Stimulated activated memory B cell treated with anti-CD40 and anti-IgM and Interleukin-4, amounts not matched to agents 10 μg/mL and 1 μg/mL and 100 μg/mL, for 72 hours (primary cell): ENCODE measurements around the gene MROH9.
"Not testable (repeated sequence)": the region's sequence is repeated elsewhere in the genome, so short reads cannot be mapped to it uniquely, and the experiment has no call there.

Experiments used
- ATAC-seq: fragments of 150-1000 bp; cut with Tn5 transposase; 2 replicates; pipeline ENCODE4 v1.10.0; 2021
- H3K27ac Mint-ChIP-seq: one replicate; pipeline ENCODE4 v1.8.0; 2022; ENCODE audit warnings: mild to moderate bottlenecking, mixed read lengths
- H3K27me3 Mint-ChIP-seq: one replicate; pipeline ENCODE4 v1.8.0; 2022; ENCODE audit warnings: mixed read lengths
- H3K36me3 Mint-ChIP-seq: one replicate; pipeline ENCODE4 v1.8.0; 2022; ENCODE audit warnings: mixed read lengths
- H3K4me1 Mint-ChIP-seq: one replicate; pipeline ENCODE4 v1.8.0; 2022; ENCODE audit warnings: mixed read lengths
- H3K4me3 Mint-ChIP-seq: one replicate; pipeline ENCODE4 v1.8.0; 2022; ENCODE audit warnings: mild to moderate bottlenecking, moderate library complexity, mixed read lengths
- H3K9me3 Mint-ChIP-seq: one replicate; pipeline ENCODE4 v1.8.0; 2022; ENCODE audit warnings: mixed read lengths

MROH9 gene

GRCh38 chr1:170931650-170932049 is 3.7 kb upstream of the MROH9 start:
- Mint-ChIP-seq H3K9me3 (peaks cover 5% of the 10 kb centered on the region), H3K4me1 (peaks cover 7% of the 10 kb centered on the region), H3K4me3 (no peak overlapping the region), H3K36me3 (no peaks in the 10 kb centered on the region), H3K27ac (no peak overlapping the region), H3K27me3 (no peaks in the 10 kb centered on the region)
- no peak for ATAC-seq

GRCh38 chr1:170932236-170932635 is 3.1 kb upstream of the MROH9 start:
- ATAC-seq: no peak
- Mint-ChIP-seq H3K27ac (no peak overlapping the region), H3K4me3 (no peak overlapping the region), H3K27me3 (no peaks in the 10 kb centered on the region), H3K36me3 (no peaks in the 10 kb centered on the region), H3K4me1 (peaks cover 7% of the 10 kb centered on the region), H3K9me3 (peaks cover 5% of the 10 kb centered on the region)

- no peak for ATAC-seq
- no peaks in the 10 kb centered on the region for H3K36me3 Mint-ChIP-seq
- H3K4me3 Mint-ChIP-seq: no peak overlapping the region
- no peak overlapping the region for H3K27ac Mint-ChIP-seq
- H3K4me1 Mint-ChIP-seq: no peaks in the 10 kb centered on the region
- H3K27me3 Mint-ChIP-seq: peaks cover 19% of the 10 kb centered on the region
- H3K9me3 Mint-ChIP-seq: no peaks in the 10 kb centered on the region
Observed at GRCh38 chr1:170938281-170938680, 2.9 kb downstream of the MROH9 start.

GRCh38 chr1:170939476-170939875 is 4.1 kb downstream of the MROH9 start:
- Mint-ChIP-seq H3K27ac (no peak overlapping the region), H3K36me3 (no peaks in the 10 kb centered on the region), H3K27me3 (peaks cover 25% of the 10 kb centered on the region), H3K4me1 (no peaks in the 10 kb centered on the region), H3K9me3 (no peaks in the 10 kb centered on the region), H3K4me3 (no peak overlapping the region)
- ATAC-seq: no peak

GRCh38 chr1:170951744-170952143 is 16.4 kb downstream of the MROH9 start:
- ATAC-seq, H3K4me1 Mint-ChIP-seq: not testable (repeated sequence)

GRCh38 chr1:170959385-170959784 is 24.1 kb downstream of the MROH9 start:
- no peak for ATAC-seq
- peaks cover 10% of the 10 kb centered on the region for H3K27me3 Mint-ChIP-seq
- peaks cover 2% of the 10 kb centered on the region for H3K9me3 Mint-ChIP-seq
- H3K4me3 Mint-ChIP-seq: no peak overlapping the region
- H3K36me3 Mint-ChIP-seq: no peaks in the 10 kb centered on the region
- H3K27ac Mint-ChIP-seq: no peak overlapping the region
- H3K4me1 Mint-ChIP-seq: no peaks in the 10 kb centered on the region

More at GRCh38 chr1:170951744-170952143, 16.4 kb downstream of the MROH9 start:
- not testable (repeated sequence) for H3K27ac Mint-ChIP-seq, H3K27me3 Mint-ChIP-seq, H3K36me3 Mint-ChIP-seq, H3K9me3 Mint-ChIP-seq, H3K4me3 Mint-ChIP-seq

- H3K4me3 Mint-ChIP-seq: no peak overlapping the region
Observed at GRCh38 chr1:170964506-170964905, 29.2 kb downstream of the MROH9 start.

GRCh38 chr1:170967042-170967910 is 31.9 kb downstream of the MROH9 start:
- no peak for ATAC-seq
- Mint-ChIP-seq H3K36me3 (no peaks in the 10 kb centered on the region), H3K4me3 (no peak overlapping the region), H3K27me3 (peaks cover 9% of the 10 kb centered on the region), H3K27ac (no peak overlapping the region), H3K9me3 (no peaks in the 10 kb centered on the region), H3K4me1 (no peaks in the 10 kb centered on the region)

More at GRCh38 chr1:170964506-170964905, 29.2 kb downstream of the MROH9 start:
- no peak overlapping the region for H3K27ac Mint-ChIP-seq
- H3K27me3 Mint-ChIP-seq: peaks cover 10% of the 10 kb centered on the region
- no peaks in the 10 kb centered on the region for H3K4me1 Mint-ChIP-seq
- no peak for ATAC-seq
- no peaks in the 10 kb centered on the region for H3K36me3 Mint-ChIP-seq
- no peaks in the 10 kb centered on the region for H3K9me3 Mint-ChIP-seq

- no peaks in the 10 kb centered on the region for H3K9me3 Mint-ChIP-seq
- H3K27ac Mint-ChIP-seq: no peak overlapping the region
- H3K4me3 Mint-ChIP-seq: no peak overlapping the region
- H3K36me3 Mint-ChIP-seq: no peaks in the 10 kb centered on the region
- no peak for ATAC-seq
- no peaks in the 10 kb centered on the region for H3K4me1 Mint-ChIP-seq
- no peaks in the 10 kb centered on the region for H3K27me3 Mint-ChIP-seq
Observed at GRCh38 chr1:170970256-170970655, 34.9 kb downstream of the MROH9 start.

GRCh38 chr1:170978371-170978910 is 43.1 kb downstream of the MROH9 start:
- Mint-ChIP-seq H3K27me3 (no peaks in the 10 kb centered on the region), H3K9me3 (peaks cover 10% of the 10 kb centered on the region), H3K36me3 (no peaks in the 10 kb centered on the region), H3K27ac (no peak overlapping the region), H3K4me1 (no peaks in the 10 kb centered on the region), H3K4me3 (no peak overlapping the region)
- no peak for ATAC-seq

GRCh38 chr1:170985406-170985805 is 50.1 kb downstream of the MROH9 start:
- Mint-ChIP-seq H3K27me3 (no peaks in the 10 kb centered on the region), H3K27ac (no peak overlapping the region)
- no peak for ATAC-seq

GRCh38 chr1:170986901-170987300 is 51.6 kb downstream of the MROH9 start:
- no peaks in the 10 kb centered on the region for H3K4me1 Mint-ChIP-seq
- H3K36me3 Mint-ChIP-seq: no peaks in the 10 kb centered on the region
- no peaks in the 10 kb centered on the region for H3K9me3 Mint-ChIP-seq
- ATAC-seq: no peak
- no peak overlapping the region for H3K27ac Mint-ChIP-seq
- no peak overlapping the region for H3K4me3 Mint-ChIP-seq
- H3K27me3 Mint-ChIP-seq: no peaks in the 10 kb centered on the region

More at GRCh38 chr1:170985406-170985805, 50.1 kb downstream of the MROH9 start:
- Mint-ChIP-seq H3K9me3 (no peaks in the 10 kb centered on the region), H3K36me3 (no peaks in the 10 kb centered on the region), H3K4me1 (no peaks in the 10 kb centered on the region), H3K4me3 (no peak overlapping the region)

- Mint-ChIP-seq H3K27me3 (no peaks in the 10 kb centered on the region), H3K36me3 (no peaks in the 10 kb centered on the region), H3K4me1 (no peaks in the 10 kb centered on the region), H3K27ac (no peak overlapping the region), H3K9me3 (no peaks in the 10 kb centered on the region), H3K4me3 (no peak overlapping the region)
- ATAC-seq: no peak
Observed at GRCh38 chr1:170987424-170987823, 52.1 kb downstream of the MROH9 start.

- ATAC-seq: no peak
Observed at GRCh38 chr1:170993151-170993550, 57.8 kb downstream of the MROH9 start.

GRCh38 chr1:170993717-170994116 is 58.4 kb downstream of the MROH9 start:
- no peak overlapping the region for H3K4me3 Mint-ChIP-seq
- no peaks in the 10 kb centered on the region for H3K4me1 Mint-ChIP-seq
- H3K27ac Mint-ChIP-seq: no peak overlapping the region
- ATAC-seq: no peak
- H3K36me3 Mint-ChIP-seq: no peaks in the 10 kb centered on the region
- no peaks in the 10 kb centered on the region for H3K27me3 Mint-ChIP-seq
- no peaks in the 10 kb centered on the region for H3K9me3 Mint-ChIP-seq

More at GRCh38 chr1:170993151-170993550, 57.8 kb downstream of the MROH9 start:
- no peak overlapping the region for H3K4me3 Mint-ChIP-seq
- no peaks in the 10 kb centered on the region for H3K9me3 Mint-ChIP-seq
- no peaks in the 10 kb centered on the region for H3K36me3 Mint-ChIP-seq
- H3K4me1 Mint-ChIP-seq: no peaks in the 10 kb centered on the region
- no peak overlapping the region for H3K27ac Mint-ChIP-seq
- no peaks in the 10 kb centered on the region for H3K27me3 Mint-ChIP-seq

GRCh38 chr1:171014880-171015279 is 79.5 kb downstream of the MROH9 start:
- H3K36me3 Mint-ChIP-seq: no peaks in the 10 kb centered on the region
- H3K27ac Mint-ChIP-seq: no peak overlapping the region
- peaks cover 2% of the 10 kb centered on the region for H3K9me3 Mint-ChIP-seq
- H3K27me3 Mint-ChIP-seq: peaks cover 24% of the 10 kb centered on the region
- no peak overlapping the region for H3K4me3 Mint-ChIP-seq
- no peaks in the 10 kb centered on the region for H3K4me1 Mint-ChIP-seq
- no peak for ATAC-seq
